Cardiac septum (tissue), 1 donor: ENCODE data around the gene GOLGB1. TPM values are rescaled to one million over a fixed set of nuclear protein-coding genes. Genes with fewer than 3 reads are reported as not detected.
"Not testable (repeated sequence)": the region's sequence is repeated elsewhere in the genome, so short reads cannot be mapped to it uniquely, and the experiment has no call there.

Experiments
- DNase-seq: peaks from one replicate; pipeline ENCODE4 v3.0.0-alpha.2; 2020; ENCODE audit warnings: low spot score
- intact Hi-C: fragments of 100-400 bp; cut with DNase I; formaldehyde crosslinking; loops from one replicate; pipeline ENCODE4 v1.14.0; 2022
- total RNA-seq: library from RNA; stranded (reverse); fragmentation: NEBNext Ultra II Directional; extraction: Animal tissue kit (Norgen Biotek cat#: 25700); gene quantifications from one replicate; pipeline ENCODE4 v1.2.1, GENCODE V29; 2021
- donor health status: DM: no; HTN: no; CAD: no.

The GOLGB1 gene
- total RNA-seq, 1 donor from 2014 or later: 49.9 TPM

DNA sequence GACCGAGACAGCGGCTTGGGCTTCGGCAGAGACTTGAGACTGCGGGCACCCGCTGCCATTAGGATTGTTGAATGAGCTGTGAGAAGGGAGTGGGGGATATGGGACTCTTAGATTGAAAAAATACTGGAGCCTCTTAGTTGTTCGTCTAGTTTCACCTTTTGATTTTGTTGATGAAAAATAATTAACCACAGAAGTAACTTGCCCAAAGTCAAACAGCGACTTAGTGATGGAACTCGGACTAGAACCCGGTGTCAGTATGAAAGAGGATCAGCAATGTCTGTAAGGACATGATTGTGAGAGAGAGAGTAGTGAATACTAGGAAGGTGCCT, 510 bp upstream of the GOLGB1 start:
- no peak for DNase-seq
- intact Hi-C loops: no loop called here

DNA sequence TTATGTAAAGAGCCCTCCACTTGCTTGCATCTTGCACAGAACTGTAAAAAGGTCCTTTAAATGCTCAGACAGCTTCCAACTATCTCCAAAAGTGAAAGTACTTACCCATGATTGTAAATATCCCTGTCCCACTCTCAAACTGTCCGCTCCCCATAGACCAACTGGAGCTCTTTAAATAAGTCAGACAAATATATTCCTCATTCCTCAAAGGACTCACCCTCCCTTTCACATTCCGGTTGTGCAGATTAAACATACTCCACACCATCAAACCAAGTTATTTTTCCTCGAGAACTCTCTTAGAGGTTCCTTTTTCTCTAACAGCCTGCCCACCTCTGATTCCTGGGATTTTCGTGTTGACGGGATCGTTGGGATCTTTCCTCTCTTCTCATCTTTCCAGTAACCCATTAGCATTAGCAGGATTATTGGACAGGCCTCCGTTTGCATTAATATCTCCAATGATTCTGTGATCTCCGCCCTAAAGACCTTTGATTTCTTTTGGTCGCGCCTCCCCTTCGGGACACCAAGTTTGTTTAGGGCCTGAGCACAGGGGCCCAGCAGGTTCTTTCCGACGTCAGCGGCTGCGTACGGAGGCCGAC, 763 bp downstream of the GOLGB1 start:
- intact Hi-C loops: loop anchor here (5.0 kb wide), 1 partner anchor 201 kb away; the partner anchor contains the start of gene POLQ
- no peak for DNase-seq

DNA sequence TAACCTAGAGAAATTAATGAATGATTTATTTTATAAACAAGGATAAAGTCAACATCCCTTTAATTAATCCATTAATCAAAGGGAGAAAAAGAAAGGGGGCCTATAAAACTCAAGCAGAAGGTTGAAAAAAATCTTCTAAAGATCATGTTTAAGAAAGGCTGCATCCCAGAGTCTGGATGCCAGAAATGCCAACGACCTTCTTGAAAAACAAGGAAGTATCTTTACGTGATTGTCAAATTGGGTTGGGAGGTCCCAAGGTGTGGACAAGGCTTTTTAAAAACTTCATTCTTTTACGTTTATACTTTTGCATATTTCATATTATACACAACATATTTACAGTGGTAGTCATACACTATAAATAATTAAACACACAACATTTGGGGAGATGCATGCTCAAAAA, 1.6 kb downstream of the GOLGB1 start:
- intact Hi-C loops: loop anchor here (5.0 kb wide), 1 partner anchor 201 kb away; the partner anchor contains the start of gene POLQ
- DNase-seq: no peak

DNA sequence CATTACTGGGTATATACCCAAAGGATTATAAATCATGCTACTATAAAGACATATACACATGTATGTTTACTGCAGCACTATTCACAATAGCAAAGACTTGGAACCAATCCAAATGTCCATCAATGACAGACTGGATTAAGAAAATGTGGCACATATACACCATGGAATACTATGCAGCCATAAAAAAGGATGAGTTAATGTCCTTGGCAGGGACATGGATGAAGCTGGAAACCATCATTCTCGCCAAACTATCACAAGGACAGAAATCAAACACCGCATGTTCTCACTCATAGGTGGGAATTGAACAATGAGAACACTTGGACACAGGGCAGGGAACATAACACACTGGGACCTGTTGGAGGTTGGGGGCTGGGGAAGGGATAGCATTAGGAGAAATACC, 6.4 kb downstream of the GOLGB1 start:
- DNase-seq, intact Hi-C loops: not testable (repeated sequence)

DNA sequence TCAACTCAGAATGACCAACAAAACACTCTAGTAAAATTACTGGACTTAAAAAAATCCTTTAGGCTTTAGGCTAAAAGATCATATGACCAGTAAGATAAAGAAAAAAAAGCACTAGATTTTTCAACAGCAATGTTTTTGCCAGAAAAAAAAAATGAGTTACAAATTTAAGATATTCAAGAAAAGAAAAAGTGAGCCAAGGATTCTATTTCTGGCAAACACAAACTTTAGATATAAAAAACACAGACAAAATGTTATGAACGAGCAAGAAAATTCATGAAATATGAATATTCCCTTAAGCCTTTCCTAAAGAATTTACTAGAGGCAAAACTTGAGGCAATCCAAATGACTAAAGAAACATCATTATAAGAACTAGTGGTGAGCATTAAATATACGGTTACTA, 8.6 kb downstream of the GOLGB1 start:
- no peak for DNase-seq
- intact Hi-C loops: no loop called here

DNA sequence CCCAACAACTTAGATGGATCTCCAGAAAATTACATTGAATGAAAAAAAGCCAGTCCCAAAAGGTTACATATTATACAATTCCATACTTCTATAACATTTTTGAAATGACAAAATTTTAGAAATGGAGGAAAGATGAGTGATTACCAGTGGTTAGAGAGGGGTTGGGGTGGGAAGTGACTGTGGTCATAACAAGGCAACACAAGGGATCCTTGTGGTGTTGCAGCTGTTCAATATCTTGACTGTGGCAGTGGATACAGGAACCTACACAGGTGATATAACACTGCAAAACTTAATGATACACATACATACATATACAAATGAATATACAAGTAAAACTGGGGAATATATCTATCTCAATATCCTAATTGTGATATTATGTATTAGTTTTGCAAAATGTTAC, 9.6 kb downstream of the GOLGB1 start:
- intact Hi-C loops: no loop called here
- DNase-seq: no peak

DNA sequence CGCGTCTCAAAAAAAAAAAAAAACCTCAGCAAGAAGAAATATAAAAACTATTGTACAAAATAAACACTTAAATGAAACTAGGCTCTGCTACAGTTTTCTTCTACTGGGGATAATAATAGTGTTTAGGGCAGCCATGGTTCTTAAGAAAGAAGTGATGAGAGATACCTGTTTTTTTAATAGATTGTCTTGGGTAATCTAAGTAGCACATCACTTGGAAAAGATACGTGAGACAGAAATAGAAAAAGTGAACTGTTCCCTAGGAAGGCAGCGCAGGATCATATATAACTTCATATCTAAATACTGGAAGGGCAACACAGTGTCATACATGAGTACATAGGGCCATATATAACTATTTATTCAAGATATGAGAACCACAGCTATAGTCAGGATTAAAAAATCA, 11.9 kb downstream of the GOLGB1 start:
- intact Hi-C loops: no loop called here
- no peak for DNase-seq

DNA sequence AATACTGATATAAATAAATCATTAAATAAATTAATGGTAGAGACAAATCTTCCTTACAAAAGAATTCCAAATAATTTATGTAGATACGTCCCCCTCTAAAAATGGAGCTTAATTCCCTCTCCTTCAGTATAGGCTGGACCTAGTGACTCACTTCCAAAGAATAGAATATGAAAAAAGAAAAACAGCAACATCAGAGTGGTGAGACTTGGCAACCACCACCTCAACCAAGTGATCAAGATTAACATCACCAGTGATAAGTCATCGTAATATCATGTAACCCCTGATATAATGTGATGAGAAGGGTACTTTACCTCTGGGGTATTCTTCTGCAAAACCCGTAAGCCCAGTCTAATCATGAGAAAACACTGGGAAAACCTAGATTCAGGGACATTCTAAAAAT, 13.4 kb downstream of the GOLGB1 start:
- DNase-seq: no peak
- intact Hi-C loops: no loop called here

DNA sequence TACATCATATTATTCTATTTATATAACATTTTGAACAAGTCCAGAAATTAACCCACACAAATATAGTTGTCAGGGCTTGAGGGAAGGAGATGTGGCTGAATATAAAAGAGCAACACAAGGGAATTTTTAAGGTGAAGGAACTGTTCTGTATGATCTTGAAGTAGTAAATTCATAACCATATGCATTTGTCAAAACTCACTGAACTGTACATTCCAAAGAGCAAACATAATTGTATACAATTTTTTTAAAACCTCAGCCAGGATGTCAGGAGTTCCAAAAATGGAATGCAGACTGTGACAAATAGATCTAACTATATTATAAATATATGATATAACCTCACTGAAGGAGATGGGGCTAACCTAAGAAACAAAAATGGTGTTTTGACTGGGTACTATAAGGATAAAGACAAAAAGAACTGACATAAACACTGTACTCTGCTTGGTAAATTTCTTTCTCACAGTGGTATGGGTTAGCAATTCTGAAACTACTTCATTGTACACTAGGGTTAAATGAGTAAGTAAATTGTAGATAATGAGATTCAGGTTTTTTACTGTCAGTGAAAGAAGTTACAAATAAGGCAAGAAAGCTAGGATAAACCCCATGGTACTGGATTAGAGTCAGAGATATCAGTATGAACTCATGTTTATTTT, 14.4 kb downstream of the GOLGB1 start:
- no peak for DNase-seq
- intact Hi-C loops: no loop called here

DNA sequence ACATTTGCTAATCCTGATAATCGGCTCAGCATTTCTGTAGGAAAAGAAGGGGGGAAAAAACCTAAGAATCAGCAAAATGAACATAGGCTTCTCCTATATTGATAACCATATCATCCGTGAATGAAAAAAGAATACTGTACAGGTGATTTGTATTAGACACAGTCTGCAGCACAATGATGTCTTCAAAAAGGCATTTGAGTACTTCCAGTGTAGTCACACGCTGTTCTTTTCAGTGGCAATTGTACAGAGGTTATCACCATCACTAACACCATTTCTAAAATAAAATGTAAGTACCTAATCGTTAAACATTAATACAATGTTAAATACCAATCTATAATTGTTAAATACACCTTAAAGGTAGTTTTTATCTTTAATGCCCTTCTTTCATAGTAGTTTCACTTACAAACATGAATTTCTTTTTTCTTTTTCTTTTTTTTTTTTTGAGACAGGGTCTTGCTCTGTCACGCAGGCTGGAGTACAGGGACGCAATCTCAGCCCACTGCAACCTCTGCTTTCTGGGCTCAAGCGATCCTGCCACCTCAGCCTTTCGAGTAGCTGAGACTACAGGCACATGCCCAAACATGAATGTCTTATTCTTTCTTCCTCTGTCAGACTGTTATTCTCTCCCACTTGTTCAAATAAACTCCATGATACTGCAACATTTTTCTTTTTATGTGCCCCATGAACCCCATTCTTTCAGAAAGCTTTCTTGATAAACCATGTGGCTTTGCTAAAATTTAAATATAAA, 18.4 kb downstream of the GOLGB1 start:
- intact Hi-C loops: no loop called here
- DNase-seq: no peak

DNA sequence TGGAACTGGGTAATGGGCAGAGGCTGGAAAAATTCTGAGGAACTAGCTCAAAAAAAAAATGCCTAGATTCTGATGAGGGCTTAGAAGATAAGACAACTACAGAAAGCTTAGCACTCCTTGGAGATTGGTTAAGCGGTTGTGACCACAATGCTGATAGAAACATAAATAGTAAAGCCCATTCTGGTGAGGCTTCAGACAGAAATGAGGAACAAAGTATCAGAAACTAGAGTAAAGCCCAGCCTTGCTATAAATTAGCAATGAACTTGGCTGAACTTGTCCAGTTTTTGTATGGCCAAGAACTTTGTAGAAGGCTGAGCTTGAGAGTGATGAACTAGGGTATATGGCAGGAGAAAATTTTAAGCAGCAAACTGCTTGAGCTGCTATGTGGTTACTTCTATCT, 25.4 kb downstream of the GOLGB1 start:
- DNase-seq: no peak
- intact Hi-C loops: no loop called here

DNA sequence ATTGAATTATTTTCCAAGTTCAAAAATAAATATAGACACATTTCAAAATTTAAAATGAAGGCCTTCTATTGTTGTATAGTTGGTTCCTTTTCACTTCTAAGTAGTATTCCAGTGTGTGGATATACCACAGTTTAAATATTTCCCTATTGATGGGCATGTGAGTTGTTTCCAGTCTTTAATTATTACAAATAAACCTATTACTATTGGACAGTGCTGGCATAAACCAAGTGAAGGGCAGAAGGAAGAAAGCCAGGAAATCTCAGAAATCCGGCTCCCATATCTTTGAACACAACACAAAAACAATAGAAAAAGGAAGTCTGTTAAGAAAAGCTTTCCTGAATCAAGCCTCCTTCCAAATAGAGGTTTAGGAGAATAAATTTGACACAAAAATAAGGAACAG, 26.1 kb downstream of the GOLGB1 start:
- no peak for DNase-seq
- intact Hi-C loops: no loop called here

DNA sequence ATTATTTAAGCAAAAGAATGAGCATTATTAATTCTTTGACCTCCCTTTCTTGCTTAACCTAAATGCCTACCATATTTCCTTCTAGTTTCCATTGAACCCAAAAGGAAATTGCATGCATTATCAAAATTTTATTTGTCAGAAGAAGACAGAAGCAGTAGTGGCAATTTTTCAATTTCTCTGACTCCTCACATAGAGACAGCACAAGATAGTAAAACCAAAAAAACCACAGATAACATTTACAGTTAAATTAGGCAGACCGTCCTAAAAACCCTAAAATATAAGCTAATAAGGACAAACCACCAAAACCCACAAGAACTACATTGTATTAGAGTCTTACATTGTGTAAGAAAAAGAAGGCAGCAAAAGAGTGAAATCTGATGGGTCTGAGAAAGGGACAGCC, 27.1 kb downstream of the GOLGB1 start:
- DNase-seq: no peak
- intact Hi-C loops: no loop called here

DNA sequence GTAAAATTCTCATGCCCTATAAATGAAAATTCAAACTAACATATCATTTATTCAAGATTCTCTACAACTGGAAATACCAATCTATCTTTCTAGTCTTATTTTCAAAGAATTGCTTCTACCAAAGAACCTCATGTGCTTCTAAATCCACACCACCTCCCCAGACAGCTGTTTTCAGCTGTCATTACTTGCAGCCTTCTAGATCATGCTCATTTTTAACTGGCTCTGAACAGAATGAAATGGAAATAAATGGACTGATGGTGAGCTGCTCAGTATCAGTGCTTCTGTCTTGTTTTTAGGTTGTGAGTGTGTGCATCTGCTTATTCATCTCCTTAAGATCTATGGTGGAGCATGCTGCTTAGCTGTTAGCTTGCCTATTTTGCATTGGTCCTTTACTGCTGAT, 29.4 kb downstream of the GOLGB1 start:
- intact Hi-C loops: no loop called here
- DNase-seq: no peak

DNA sequence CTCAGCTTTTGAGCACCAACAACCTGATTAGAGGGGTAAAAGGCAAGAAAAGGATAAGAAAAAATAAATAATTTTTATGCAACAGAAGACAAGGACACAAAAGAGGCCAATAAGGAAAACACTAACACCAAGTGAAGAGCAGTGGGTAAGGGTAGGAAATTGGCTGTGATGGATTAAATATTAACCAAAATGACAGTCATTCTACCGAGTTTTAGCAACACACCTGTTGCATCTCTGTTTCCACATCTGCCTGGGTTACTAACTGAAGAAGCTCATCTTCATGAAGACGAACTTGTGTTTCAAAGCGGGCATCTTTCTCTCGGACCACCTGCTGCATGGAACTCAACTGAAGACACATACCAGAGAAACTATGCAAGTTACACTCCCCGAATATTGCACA, 30.1 kb downstream of the GOLGB1 start:
- DNase-seq: no peak
- intact Hi-C loops: no loop called here

DNA sequence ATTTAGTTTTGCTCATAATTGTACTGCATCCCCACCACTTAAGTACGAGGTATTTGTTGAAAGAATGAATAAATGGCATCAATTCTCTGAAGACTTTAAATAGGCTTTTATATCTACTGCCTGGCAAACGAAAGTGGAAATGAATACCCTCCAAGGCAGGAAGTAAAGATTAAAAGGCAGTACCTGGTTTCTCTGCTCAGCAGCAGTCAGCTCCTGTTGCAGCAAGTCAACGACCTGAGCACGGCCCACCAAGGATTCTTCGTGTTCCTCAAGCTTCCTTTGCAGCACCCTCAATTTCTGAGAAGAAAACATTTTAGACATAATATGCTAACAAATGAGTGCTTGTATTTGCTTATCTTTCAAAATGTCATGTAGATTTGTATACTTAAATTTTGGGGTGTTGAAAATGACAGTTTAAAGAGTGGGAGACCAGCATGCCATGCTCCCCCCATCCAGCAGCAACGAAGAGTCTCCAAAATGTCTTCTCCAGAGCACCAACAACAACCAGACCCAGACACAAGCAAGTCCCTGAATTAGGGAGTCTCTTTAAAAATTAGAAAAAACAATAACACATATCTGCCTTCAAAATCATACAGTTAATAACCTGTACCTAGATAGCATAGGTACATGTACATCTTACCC, 31.2 kb downstream of the GOLGB1 start:
- DNase-seq: no peak
- intact Hi-C loops: no loop called here

DNA sequence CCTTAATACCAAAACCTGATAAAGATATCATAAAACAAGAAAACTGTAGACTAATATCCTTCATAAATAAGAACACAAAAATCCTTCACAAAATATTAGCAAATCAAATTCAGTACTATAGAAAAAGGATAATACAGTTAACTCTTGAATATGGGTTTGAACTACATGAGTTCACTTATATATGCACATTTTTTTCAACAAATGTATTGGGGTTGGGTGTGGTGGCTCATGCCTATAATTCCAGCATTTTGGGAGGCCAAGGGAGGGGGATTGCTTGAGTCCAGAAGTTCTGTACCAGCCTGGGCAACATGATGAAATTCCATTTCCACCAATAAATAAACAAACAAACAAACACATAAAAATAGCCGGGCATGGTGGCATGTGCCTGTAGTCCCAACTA, 39.2 kb downstream of the GOLGB1 start:
- DNase-seq: no peak
- intact Hi-C loops: no loop called here

DNA sequence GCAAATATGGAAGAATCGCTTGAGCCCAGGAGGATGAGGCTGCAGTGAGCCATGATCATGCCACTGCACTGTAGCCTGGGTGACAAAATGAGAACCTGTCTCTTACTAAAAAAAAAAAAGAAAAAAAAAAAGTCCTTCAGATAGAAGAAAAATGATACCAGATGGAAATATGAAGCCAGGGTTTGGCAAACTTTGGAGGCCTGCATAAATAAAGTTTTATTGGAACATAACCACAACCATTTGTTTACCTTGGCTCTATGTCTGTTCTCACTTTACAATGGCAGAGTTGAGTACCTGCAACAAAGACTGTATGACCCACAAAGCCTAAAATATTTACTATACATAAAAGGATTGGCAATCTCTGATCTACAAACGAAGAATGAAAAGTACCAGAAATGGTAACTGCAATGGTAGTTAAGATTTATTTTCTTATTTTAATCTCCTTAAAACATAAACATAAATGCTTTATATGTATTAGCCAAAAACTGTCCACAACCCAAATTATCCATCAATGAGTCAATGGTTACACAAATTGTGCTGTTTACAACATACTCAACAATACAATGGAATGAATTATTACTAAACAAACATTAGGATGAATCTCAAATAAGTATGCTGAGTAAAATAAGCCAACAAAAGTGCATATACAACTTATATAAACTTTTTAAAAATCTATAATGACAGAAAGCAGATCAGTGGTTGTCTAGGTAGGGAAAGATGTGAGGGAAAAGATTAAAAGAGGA, 41.8 kb downstream of the GOLGB1 start:
- no peak for DNase-seq
- intact Hi-C loops: no loop called here

DNA sequence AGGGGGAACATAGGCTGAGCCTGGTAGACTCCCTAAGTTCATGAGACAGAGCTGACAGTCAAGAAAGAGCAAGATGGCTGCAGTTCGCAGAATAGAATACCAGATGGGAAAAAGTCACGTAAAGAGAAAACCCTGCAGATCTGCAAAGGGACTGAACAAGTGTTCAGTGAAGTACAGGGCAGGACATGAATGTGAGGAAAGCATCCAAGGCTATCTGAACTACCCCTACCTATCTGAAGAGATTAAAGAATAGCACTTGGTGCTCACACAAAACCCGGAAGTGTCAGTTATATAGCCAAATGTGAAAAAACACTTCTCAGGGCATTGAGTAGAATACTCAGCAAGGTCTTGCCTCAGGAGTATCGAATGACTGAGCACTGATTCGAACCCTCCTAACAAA, 44.0 kb downstream of the GOLGB1 start:
- DNase-seq: no peak
- intact Hi-C loops: no loop called here

DNA sequence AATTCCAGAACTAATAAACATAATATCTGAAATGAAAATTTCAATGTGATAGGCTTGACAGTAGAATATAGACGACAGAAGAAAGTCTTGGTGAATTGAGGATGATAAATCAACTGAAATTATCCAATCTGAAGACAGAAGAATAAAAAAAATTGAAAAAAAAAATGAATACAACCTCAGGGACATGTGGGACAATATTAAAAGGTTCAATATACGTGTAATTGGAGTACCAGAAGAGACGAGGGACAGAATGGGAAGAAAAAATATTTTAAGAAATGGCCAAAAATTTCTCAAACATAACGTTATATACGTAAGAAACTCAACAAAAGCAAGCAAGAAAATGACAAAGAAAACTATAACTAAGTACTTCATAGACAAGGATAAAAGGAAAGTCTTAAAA, 45.6 kb downstream of the GOLGB1 start:
- intact Hi-C loops: no loop called here
- no peak for DNase-seq
